ENCODE measurements around the gene ASTN2.
"Not testable (repeated sequence)": the region's sequence is repeated elsewhere in the genome, so short reads cannot be mapped to it uniquely, and the experiment has no call there.

ASTN2 gene

DNA sequence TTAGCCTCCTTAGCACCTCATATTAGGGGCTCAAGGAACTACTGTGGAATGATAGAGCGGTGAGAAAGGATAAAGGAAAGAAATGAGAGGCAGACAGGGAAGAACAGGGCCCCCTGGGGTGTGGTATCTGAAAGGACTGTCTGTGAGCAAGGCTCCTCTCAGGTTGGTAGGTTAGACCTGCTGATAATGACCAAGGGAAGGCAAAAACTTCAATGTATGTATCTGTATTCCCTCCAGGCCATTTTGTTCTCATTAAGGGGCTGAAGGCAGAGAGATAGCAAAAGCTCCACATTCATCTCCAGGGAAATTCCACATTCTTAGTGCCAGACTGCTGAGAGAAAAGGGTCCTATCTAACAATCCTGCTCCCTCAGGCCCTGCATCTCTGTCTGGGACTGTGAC, 699.1 kb downstream of the ASTN2 start:
- DNase-seq (ENCODE audit: low read depth), result no peak
- no peak overlapping the region for H3K4me3 ChIP-seq (ENCODE audit: low read depth, low read length)

GRCh38 chr9:116713271-116713670, 701.6 kb downstream of the ASTN2 start:
- H3K4me3 ChIP-seq (ENCODE audit: low read depth, low read length), result no peak overlapping the region
- DNase-seq (ENCODE audit: low read depth), result no peak

DNA sequence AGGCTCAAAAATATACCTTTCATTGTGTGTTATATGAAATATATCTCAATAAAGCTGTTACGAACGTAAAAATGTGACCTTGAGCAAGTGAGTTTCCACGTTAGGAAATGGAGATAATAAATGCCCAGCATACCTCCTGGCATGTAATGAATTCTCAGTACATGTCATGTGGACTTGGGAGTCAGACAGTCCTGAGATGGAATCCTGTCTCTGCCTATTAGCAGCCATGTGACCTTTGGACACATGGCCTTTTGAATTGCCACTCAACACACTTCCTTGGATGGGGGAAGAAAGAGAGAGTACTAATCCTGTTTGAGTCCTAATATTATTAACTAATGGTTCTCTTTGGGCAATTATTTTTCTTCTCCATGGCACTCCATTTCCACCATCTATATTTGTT, 702.1 kb downstream of the ASTN2 start:
- no peak for DNase-seq (ENCODE audit: low read depth)
- no peak overlapping the region for H3K4me3 ChIP-seq (ENCODE audit: low read depth, low read length)

- no peak overlapping the region for H3K4me3 ChIP-seq (ENCODE audit: low read depth, low read length)
- DNase-seq (ENCODE audit: low read depth), result no peak
These were observed 708.3 kb downstream of the ASTN2 start for GRCh38 chr9:116706310-116707290.

GRCh38 chr9:116705531-116705930, 709.3 kb downstream of the ASTN2 start:
- DNase-seq (ENCODE audit: low read depth), result no peak
- H3K4me3 ChIP-seq (ENCODE audit: low read depth, low read length), result no peak overlapping the region

GRCh38 chr9:116704470-116704869, 710.4 kb downstream of the ASTN2 start:
- no peak overlapping the region for H3K4me3 ChIP-seq (ENCODE audit: low read depth, low read length)
- DNase-seq (ENCODE audit: low read depth), result no peak

DNA sequence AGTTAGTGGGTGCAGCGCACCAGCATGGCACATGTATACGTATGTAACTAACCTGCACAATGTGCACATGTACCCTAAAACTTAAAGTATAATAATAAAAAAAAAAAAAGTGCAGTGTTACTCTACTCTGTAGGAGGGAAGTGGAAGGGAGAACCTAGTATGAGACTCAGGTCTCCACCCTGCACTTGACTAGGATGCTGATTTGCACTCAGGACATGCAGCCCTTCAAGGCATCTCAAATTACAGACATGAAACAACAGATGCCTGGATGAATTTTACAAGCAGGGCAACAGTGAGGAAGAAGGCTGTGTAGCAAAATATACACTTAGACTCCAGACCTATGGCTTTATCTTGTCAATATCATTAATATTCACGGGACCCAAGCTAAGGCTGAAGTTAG, 711.2 kb downstream of the ASTN2 start:
- no peak for DNase-seq (ENCODE audit: low read depth)
- no peak overlapping the region for H3K4me3 ChIP-seq (ENCODE audit: low read depth, low read length)

DNA sequence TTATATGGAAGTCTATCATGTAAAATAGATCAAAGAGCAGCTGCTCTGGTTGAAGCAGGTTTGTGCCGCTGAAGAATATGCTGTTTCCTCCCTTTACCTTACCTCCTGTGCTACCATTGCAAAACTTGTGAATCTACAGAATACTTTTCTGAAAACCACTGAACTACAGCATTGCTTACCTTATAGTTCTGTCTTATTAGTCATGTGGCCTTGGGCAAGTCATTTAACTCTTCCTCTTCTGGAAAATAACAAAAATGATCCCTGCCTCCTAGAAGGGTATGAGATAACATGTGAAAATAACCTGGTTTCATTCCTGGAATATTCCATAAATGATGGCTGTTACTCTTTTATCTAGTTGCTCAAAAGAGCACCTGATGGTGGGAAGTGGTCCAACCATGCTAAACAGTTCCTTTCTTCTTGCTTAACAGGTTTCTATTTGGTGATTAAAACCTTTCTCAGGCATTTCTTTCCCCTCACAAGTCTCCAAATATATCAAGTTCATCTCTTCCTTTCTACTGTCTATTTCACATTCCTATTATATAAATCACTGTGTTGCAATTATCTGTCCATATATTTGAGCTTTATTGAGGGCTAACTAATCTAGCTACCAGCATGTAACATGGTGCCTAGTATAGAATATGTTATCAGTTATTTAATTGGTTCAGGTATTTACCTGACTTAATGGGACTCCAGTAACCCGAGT, 712.8 kb downstream of the ASTN2 start:
- H3K4me3 ChIP-seq (ENCODE audit: low read depth, low read length), result no peak overlapping the region
- DNase-seq (ENCODE audit: low read depth), result no peak

- no peak overlapping the region for H3K4me3 ChIP-seq (ENCODE audit: low read depth, low read length)
- DNase-seq (ENCODE audit: low read depth), result no peak
These were observed 713.7 kb downstream of the ASTN2 start for GRCh38 chr9:116700882-116701865.

- H3K4me3 ChIP-seq (ENCODE audit: low read depth, low read length), result no peak overlapping the region
- no peak for DNase-seq (ENCODE audit: low read depth)
These were observed 714.6 kb downstream of the ASTN2 start for GRCh38 chr9:116700279-116700678.

DNA sequence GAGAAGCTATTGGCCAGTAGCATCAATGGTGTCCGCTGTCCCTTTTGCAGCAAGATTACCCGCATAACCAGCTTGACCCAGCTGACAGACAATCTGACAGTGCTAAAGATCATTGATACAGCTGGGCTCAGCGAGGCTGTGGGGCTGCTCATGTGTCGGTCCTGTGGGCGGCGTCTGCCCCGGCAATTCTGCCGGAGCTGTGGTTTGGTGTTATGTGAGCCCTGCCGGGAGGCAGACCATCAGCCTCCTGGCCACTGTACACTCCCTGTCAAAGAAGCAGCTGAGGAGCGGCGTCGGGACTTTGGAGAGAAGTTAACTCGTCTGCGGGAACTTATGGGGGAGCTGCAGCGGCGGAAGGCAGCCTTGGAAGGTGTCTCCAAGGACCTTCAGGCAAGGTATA, 717.0 kb downstream of the ASTN2 start:
- no peak overlapping the region for H3K4me3 ChIP-seq (ENCODE audit: low read depth, low read length)
- DNase-seq (ENCODE audit: low read depth), result no peak

DNA sequence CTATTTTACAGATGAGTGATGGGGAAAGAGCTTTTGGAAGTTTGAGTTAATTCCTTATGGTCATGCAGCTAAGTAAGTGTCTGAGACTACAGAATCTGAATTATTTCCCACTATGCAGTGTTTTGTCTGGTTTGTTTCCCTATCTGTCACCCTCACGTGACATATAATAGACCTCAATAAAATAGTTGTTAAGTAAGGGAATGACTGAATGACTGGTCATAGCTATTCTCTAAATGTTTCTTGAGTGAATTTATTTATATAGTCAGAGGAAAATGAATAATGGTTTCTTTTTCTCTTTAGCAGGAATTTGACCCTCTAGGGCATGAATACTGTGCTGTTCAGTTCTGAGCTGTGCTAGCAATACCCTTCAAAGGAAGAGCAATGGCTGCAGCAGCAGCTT, 717.5 kb downstream of the ASTN2 start:
- no peak overlapping the region for H3K4me3 ChIP-seq (ENCODE audit: low read depth, low read length)

DNA sequence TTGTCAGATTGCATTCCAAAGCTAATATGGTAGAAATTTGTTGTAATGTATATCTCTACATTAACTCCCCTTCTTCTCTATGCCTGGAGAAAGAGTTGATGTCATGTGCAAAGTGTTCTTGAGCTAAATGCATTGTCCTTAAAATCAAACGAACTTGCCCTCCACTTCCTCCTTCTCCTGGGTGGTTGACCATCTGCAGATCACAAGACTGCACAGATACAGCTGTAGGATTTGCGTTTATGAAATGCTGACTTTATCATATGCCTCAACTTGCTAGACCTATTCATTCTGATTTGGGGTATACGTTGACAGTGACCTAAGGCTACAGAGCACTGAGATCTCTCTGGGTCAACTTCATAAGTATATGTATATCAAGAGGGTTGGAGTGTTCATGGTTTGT, 719.4 kb downstream of the ASTN2 start:
- no peak overlapping the region for H3K4me3 ChIP-seq (ENCODE audit: low read depth, low read length)
- DNase-seq (ENCODE audit: low read depth), result no peak

More for the DNA sequence above, 717.5 kb downstream of the ASTN2 start:
- no peak for DNase-seq (ENCODE audit: low read depth)

DNA sequence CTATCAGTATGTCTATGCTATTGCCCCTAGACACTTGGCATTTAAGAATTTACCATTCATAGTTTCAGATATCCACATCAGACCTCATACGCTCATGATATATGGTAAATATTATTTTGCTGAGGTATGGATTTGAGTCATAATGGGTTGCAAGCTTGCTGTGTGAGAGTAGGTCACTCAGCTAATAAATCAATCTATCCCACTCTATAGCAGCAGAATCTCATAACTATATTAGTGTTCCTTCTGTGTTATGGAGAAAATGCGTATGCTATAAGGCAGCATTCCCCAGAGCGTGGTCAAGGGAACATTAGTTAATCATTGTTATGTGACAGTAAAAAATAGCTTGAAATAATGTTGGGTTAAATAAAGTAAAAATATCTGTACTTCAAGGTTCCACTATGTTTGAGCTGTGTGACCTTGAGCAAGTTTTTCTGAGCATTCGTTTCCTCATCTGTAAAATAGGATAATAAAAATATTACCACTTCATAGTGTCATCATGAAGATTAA, 720.0 kb downstream of the ASTN2 start:
- no peak for DNase-seq (ENCODE audit: low read depth)

DNA sequence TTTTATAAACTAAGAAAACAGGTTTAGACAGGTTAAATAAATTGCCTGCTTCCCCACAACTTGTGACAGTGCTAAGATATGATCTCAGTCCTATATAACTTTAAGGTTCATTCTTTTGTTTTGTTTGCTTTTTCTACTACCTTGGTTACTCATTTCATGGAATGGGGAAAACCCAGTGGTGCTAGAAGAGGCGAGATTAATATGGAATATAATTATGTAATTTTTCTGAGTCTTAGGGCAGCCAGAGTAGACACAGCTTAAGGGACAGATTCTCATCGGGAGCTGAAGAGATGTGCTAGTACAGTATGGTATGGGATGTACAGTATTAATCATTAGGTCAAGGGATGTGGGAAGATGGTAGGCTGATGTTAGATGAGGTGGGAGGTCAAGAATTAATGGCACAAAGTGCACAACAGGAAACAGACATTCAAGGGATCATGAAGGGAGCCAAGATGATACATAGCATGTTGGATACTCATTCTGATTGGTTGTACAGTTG, 721.6 kb downstream of the ASTN2 start:
- no peak for DNase-seq (ENCODE audit: low read depth)
- H3K4me3 ChIP-seq (ENCODE audit: low read depth, low read length), result no peak overlapping the region

More for the DNA sequence above, 720.0 kb downstream of the ASTN2 start:
- H3K4me3 ChIP-seq (ENCODE audit: low read depth, low read length), result no peak overlapping the region

GRCh38 chr9:116692616-116693015, 722.2 kb downstream of the ASTN2 start:
- no peak for DNase-seq (ENCODE audit: low read depth)
- no peak overlapping the region for H3K4me3 ChIP-seq (ENCODE audit: low read depth, low read length)

DNA sequence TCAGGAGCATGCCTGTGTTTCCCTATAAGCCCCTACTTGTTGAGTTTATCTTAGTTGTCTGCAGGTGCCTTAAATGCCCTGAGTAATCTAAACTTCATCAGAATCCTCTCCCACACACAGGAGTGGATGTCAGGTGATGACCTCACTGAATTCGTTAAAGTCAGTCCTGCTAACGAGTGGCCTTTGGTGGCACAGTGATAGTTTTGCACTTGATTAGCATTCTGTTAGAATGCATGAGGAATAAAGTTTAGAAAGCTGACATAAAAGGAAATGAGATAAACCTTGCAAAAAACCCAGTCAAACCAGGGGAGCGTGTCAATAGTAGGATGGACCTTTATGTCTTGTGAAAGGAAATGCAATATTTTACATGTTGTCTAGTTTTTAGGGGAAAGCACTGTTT, 723.2 kb downstream of the ASTN2 start:
- H3K4me3 ChIP-seq (ENCODE audit: low read depth, low read length), result no peak overlapping the region
- no peak for DNase-seq (ENCODE audit: low read depth)

DNA sequence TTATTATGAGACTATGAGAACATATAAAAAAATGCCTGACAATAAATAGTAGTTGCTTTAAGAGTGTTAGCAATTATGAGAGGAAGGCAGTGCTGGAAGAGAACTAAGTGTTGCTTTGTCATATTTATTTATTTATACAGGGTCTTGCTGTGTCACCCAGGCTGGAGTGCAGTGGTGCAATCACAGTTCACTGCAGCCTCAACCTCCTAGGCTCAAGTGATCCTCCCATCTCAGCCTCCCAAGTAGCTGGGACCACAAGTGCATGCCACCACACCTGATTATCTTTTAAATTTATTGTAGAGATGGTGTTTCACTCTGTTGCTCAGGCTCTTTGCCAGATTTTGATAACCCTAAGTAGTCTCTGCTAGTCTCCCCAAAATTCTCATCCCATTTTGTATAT, 724.1 kb downstream of the ASTN2 start:
- not testable (repeated sequence) for H3K4me3 ChIP-seq (ENCODE audit: low read depth, low read length); DNase-seq (ENCODE audit: low read depth)

DNA sequence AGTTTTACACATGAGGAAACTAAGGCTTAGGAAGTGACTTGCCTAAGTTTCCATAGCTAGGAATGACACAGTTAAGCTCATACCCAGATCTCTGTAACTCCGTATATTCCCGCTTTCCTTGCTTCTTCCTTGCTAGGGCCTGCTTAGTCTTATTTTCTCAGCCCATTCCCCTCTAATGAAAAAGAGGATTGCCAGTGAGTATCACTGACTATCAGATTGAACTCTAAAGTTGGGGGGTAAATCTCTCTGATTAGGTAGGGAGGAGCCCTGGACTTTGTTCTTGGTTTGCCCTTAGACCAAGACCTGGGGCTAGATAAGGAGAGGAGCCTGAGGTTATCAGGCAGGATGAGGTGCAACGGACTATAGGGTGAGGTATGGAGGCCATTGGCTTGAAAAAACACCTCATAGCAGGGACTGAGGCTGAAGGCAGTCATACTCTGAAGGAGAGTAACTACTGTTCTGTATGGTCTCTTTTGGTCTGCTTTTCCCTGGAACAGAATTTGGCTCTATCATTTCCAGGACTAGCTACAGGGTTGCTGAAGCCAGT, 725.3 kb downstream of the ASTN2 start:
- H3K4me3 ChIP-seq (ENCODE audit: low read depth, low read length), result no peak overlapping the region

More for the DNA sequence above, 725.3 kb downstream of the ASTN2 start:
- DNase-seq (ENCODE audit: low read depth), result no peak
